GM21825 (cell line): Measurements from ENCODE around the gene SLC7A5.
"Not testable (repeated sequence)": the region's sequence is repeated elsewhere in the genome, so short reads cannot be mapped to it uniquely, and the experiment has no call there.

ENCODE experiments used
- ATAC-seq: cut with Tn5 transposase; IDR thresholded peaks from one replicate; pipeline ENCODE4 v1.9.1; 2021; ENCODE audit warnings: mild to moderate bottlenecking, moderate library complexity; ENCODE audit not compliant: unreplicated experiment

The SLC7A5 gene

GRCh38 chr16:87802670-87803069 is 66.6 kb downstream of the SLC7A5 start:
- no peak for ATAC-seq

GRCh38 chr16:87801679-87802259 is 67.5 kb downstream of the SLC7A5 start:
- ATAC-seq: no peak

GRCh38 chr16:87800497-87800896 is 68.8 kb downstream of the SLC7A5 start:
- ATAC-seq: no peak

- no peak for ATAC-seq
Measured at GRCh38 chr16:87795336-87795735, 74.0 kb downstream of the SLC7A5 start.

GRCh38 chr16:87794485-87795078 is 74.7 kb downstream of the SLC7A5 start:
- ATAC-seq: no peak

- ATAC-seq: no peak
Measured at GRCh38 chr16:87792205-87792565, 77.1 kb downstream of the SLC7A5 start.

GRCh38 chr16:87791295-87792204 is 77.8 kb downstream of the SLC7A5 start:
- ATAC-seq: no peak

- ATAC-seq: no peak
Measured at GRCh38 chr16:87790292-87791100, 78.8 kb downstream of the SLC7A5 start.

- no peak for ATAC-seq
Measured at GRCh38 chr16:87789437-87790291, 79.6 kb downstream of the SLC7A5 start.

- not testable (repeated sequence) for ATAC-seq
Measured at GRCh38 chr16:87788730-87789436, 80.4 kb downstream of the SLC7A5 start.

- ATAC-seq: not testable (repeated sequence)
Measured at GRCh38 chr16:87787451-87788091, 81.7 kb downstream of the SLC7A5 start.

GRCh38 chr16:87784812-87785211 is 84.5 kb downstream of the SLC7A5 start:
- no peak for ATAC-seq

GRCh38 chr16:87782033-87782432 is 87.3 kb downstream of the SLC7A5 start:
- ATAC-seq: no peak

GRCh38 chr16:87780385-87780989 is 88.8 kb downstream of the SLC7A5 start:
- no peak for ATAC-seq
